ENCODE results near the gene HDLBP. TPM values are rescaled to one million over a fixed set of nuclear protein-coding genes. Genes with fewer than 3 reads are reported as not detected.

HDLBP gene
- total and polyA plus RNA-seq, 4 donors, result 220 to 476 (median 318) TPM

- no peak overlapping the region for H3K4me3 ChIP-seq (ENCODE audit: low read length in 2 of 2)
- DNase-seq, result peak; percentile 32 to 57
- H3K27me3 ChIP-seq (ENCODE audit: control insufficient read depth in 1 of 2, insufficient read depth in 2 of 2, low read length in 1 of 2), result no peaks in the 10 kb centered on the region
- no peaks in the 10 kb centered on the region for H3K9me3 ChIP-seq (ENCODE audit: control insufficient read depth, low read length)
- no peaks in the 10 kb centered on the region for H3K4me1 ChIP-seq (ENCODE audit: control insufficient read depth in 1 of 2, insufficient read depth in 2 of 2, low read length in 2 of 2)
- H3K27ac ChIP-seq (ENCODE audit: low read depth in 1 of 2, low read length in 2 of 2), result no peak overlapping the region
- 89 to 90% methylated on average over 29 of the region's 29 CpGs for WGBS, 2 donors
- intact Hi-C loops (cut with DNase I), result loop anchor here in 1 of 2 donors (10.0 kb wide), 1 partner anchor 375 kb away; no protein-coding TSS in a partner anchor
- no peak for ATAC-seq (ENCODE audit: low FRiP score)
- H3K36me3 ChIP-seq (ENCODE audit: control insufficient read depth in 1 of 2, insufficient read depth in 2 of 2, low read length in 1 of 2), result peaks cover 4 to 24% of the 10 kb centered on the region in 2 donors
Observed at GRCh38 chr2:241229563-241230401, 85.7 kb downstream of the HDLBP start.

DNA sequence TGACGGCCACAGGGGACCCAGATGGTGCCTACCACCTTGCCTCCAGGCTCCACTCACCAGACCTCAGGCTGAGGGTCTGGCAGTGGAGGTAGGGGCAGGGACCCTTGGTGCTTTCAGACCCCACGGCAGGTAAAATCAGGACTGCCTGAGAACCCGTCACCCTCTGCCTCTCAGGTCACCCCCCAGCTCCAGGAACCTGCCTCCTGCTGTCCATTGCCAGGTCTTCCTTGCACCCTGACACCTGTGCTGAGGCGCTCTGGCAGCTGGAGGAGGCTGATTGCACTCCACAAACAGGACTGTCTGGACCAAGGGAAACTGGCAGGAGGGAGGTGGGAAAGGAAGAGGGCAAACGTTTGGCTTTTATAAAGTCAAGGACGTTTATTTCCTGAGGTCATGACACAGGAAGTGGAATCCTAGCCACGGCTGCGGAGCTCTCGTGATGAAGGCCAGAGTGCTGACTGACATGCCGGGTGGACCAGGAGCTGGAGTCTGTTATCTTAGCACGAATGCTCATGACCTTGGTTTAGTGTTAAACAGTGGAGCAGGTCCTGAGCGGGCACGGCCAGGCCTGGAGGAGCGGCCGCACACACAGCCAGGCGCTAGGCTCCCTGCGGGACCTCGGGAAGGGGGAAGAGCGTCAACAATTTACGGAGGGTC is 86.5 kb downstream of the HDLBP start:
- Histone ChIP-seq H3K4me3 (ENCODE audit: low read length in 2 of 2) (no peak overlapping the region), H3K36me3 (ENCODE audit: control insufficient read depth in 1 of 2, insufficient read depth in 2 of 2, low read length in 1 of 2) (peaks cover 4 to 21% of the 10 kb centered on the region in 2 donors), H3K27me3 (ENCODE audit: control insufficient read depth in 1 of 2, insufficient read depth in 2 of 2, low read length in 1 of 2) (no peaks in the 10 kb centered on the region), H3K9me3 (ENCODE audit: control insufficient read depth, low read length) (no peaks in the 10 kb centered on the region), H3K27ac (ENCODE audit: low read depth in 1 of 2, low read length in 2 of 2) (no peak overlapping the region), H3K4me1 (ENCODE audit: control insufficient read depth in 1 of 2, insufficient read depth in 2 of 2, low read length in 2 of 2) (no peaks in the 10 kb centered on the region)
- DNase-seq (peak; percentile 35 to 66), ATAC-seq (ENCODE audit: low FRiP score) (no peak)
- 71 to 75% methylated on average over 20 of the region's 20 CpGs for WGBS, 2 donors
- intact Hi-C loops (cut with DNase I), result loop anchor here in 1 of 2 donors (10.0 kb wide), 1 partner anchor 374 kb away; no protein-coding TSS in a partner anchor

- H3K4me1 ChIP-seq (ENCODE audit: control insufficient read depth in 1 of 2, insufficient read depth in 2 of 2, low read length in 2 of 2), result no peaks in the 10 kb centered on the region
- H3K36me3 ChIP-seq (ENCODE audit: control insufficient read depth in 1 of 2, insufficient read depth in 2 of 2, low read length in 1 of 2), result peaks cover 4 to 21% of the 10 kb centered on the region in 2 donors
- peak; percentile 42 to 77 for DNase-seq
- H3K27me3 ChIP-seq (ENCODE audit: control insufficient read depth in 1 of 2, insufficient read depth in 2 of 2, low read length in 1 of 2), result no peaks in the 10 kb centered on the region
- intact Hi-C loops (cut with DNase I), result loop anchor here in 1 of 2 donors (10.0 kb wide), 1 partner anchor 373 kb away; no protein-coding TSS in a partner anchor
- WGBS, 2 donors, result 89% methylated on average over 26 of the region's 26 CpGs
- no peak overlapping the region for H3K4me3 ChIP-seq (ENCODE audit: low read length in 2 of 2)
- no peak for ATAC-seq (ENCODE audit: low FRiP score)
- no peak overlapping the region for H3K27ac ChIP-seq (ENCODE audit: low read depth in 1 of 2, low read length in 2 of 2)
- no peaks in the 10 kb centered on the region for H3K9me3 ChIP-seq (ENCODE audit: control insufficient read depth, low read length)
Observed at GRCh38 chr2:241228081-241228859, 87.2 kb downstream of the HDLBP start.

DNA sequence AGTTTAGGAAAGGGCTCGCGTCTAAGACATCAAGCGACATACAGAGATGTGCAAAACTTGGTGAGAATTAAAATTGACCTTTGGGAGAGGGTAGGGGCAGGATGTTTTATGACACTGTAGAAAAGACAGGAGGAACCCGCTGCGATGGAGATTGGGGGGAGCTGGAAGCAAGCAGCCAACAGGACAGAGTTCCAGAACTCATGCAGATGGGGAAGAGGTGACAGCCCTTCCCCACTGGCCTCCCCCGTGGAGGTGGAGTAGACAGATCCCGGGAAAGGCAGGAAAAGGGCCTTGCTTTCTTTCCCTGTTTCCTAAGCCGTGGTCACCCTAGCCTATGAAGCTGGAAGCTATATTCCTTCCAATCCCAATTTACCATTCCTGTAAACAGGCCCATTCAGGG is 87.9 kb downstream of the HDLBP start:
- no peaks in the 10 kb centered on the region for H3K27me3 ChIP-seq (ENCODE audit: control insufficient read depth in 1 of 2, insufficient read depth in 2 of 2, low read length in 1 of 2)
- H3K4me1 ChIP-seq (ENCODE audit: control insufficient read depth in 1 of 2, insufficient read depth in 2 of 2, low read length in 2 of 2), result no peaks in the 10 kb centered on the region
- intact Hi-C loops (cut with DNase I), result loop anchor here in 1 of 2 donors (10.0 kb wide), 1 partner anchor 373 kb away; no protein-coding TSS in a partner anchor
- 83 to 85% methylated on average over 8 of the region's 8 CpGs for WGBS, 2 donors
- H3K36me3 ChIP-seq (ENCODE audit: control insufficient read depth in 1 of 2, insufficient read depth in 2 of 2, low read length in 1 of 2), result peaks cover 4 to 17% of the 10 kb centered on the region in 2 donors
- H3K27ac ChIP-seq (ENCODE audit: low read depth in 1 of 2, low read length in 2 of 2), result no peak overlapping the region
- DNase-seq, result peak in 1 of 2 donors; percentile 9
- H3K4me3 ChIP-seq (ENCODE audit: low read length in 2 of 2), result no peak overlapping the region
- no peaks in the 10 kb centered on the region for H3K9me3 ChIP-seq (ENCODE audit: control insufficient read depth, low read length)
- ATAC-seq (ENCODE audit: low FRiP score), result no peak

DNA sequence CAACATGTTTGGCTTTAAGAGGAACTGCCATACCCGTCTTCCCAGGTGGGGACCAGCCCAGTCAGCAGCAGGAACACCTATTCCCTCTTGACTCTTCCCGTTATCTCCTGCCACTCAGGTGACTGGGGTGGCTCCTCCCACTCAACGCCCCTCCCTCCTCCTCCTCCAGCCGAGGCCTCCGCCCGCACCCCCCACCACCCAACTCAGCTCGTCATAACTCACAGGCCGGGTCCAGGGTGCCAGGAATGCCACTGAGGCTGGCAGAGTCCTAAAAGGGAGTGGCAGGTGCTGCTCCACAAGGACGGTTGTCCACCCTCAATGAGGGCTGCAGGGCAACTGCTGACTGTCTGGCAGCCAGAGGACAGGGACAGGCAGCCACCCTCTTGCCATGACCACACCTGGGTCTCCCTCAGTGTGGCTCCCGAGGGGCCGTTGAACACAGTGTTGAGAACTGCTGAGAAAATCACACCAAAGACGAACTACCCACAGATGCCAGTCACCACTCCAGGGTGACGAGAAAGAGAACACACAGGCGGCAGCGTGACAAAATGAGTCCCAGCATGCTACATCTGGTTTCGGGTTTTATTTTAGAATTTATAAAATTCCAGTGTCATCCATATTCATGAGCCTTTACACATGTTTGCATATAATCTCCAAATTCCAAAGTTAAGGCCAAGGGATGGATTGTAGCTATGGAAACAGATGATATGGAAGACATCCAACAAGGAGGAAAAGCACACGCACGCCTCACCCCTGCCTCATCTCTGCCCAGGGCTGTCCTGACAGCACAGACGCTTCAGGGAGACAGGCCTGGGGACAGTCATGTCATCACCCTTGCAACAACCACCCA is 88.5 kb downstream of the HDLBP start:
- Histone ChIP-seq H3K4me1 (ENCODE audit: control insufficient read depth in 1 of 2, insufficient read depth in 2 of 2, low read length in 2 of 2) (no peaks in the 10 kb centered on the region), H3K27me3 (ENCODE audit: control insufficient read depth in 1 of 2, insufficient read depth in 2 of 2, low read length in 1 of 2) (no peaks in the 10 kb centered on the region), H3K9me3 (ENCODE audit: control insufficient read depth, low read length) (no peaks in the 10 kb centered on the region), H3K4me3 (ENCODE audit: low read length in 2 of 2) (no peak overlapping the region), H3K36me3 (ENCODE audit: control insufficient read depth in 1 of 2, insufficient read depth in 2 of 2, low read length in 1 of 2) (peaks cover 4 to 17% of the 10 kb centered on the region in 2 donors), H3K27ac (ENCODE audit: low read depth in 1 of 2, low read length in 2 of 2) (no peak overlapping the region)
- ATAC-seq (ENCODE audit: low FRiP score), result no peak
- WGBS, 2 donors, result 79 to 83% methylated on average over 19 of the region's 19 CpGs
- peak; percentile 32 to 72 for DNase-seq
- intact Hi-C loops (cut with DNase I), result loop anchor here in 1 of 2 donors (10.0 kb wide), 1 partner anchor 372 kb away; no protein-coding TSS in a partner anchor

DNA sequence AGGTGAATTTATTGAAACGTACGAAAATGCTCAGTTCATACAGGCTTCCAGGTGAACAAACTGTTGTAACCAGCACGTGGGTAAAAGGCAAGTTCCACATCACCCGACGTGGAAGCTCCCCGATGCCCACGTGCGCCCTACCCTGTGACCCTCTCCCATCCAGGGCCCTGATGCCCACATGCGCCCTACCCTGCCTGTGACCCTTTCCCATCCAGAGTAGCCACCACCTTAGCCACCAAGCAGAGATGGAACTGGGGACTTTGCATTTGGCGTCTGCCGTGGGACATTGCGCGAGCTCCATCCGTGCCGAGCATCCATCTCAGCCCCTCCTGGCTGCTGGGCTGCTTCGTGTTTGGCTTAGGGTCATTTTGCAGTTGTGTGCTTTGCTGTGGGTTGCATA is 89.5 kb downstream of the HDLBP start:
- Histone ChIP-seq H3K4me3 (ENCODE audit: low read length in 2 of 2) (no peak overlapping the region), H3K9me3 (ENCODE audit: control insufficient read depth, low read length) (no peaks in the 10 kb centered on the region), H3K4me1 (ENCODE audit: control insufficient read depth in 1 of 2, insufficient read depth in 2 of 2, low read length in 2 of 2) (no peaks in the 10 kb centered on the region), H3K27me3 (ENCODE audit: control insufficient read depth in 1 of 2, insufficient read depth in 2 of 2, low read length in 1 of 2) (no peaks in the 10 kb centered on the region), H3K27ac (ENCODE audit: low read depth in 1 of 2, low read length in 2 of 2) (no peak overlapping the region), H3K36me3 (ENCODE audit: control insufficient read depth in 1 of 2, insufficient read depth in 2 of 2, low read length in 1 of 2) (peaks cover 4 to 17% of the 10 kb centered on the region in 2 donors)
- 85 to 91% methylated on average over 16 of the region's 16 CpGs for WGBS, 2 donors
- intact Hi-C loops (cut with DNase I), result loop anchor here in 1 of 2 donors (10.0 kb wide), 1 partner anchor 371 kb away; no protein-coding TSS in a partner anchor
- DNase-seq, result peak; percentile 33 to 55
- ATAC-seq (ENCODE audit: low FRiP score), result no peak

- Histone ChIP-seq H3K36me3 (ENCODE audit: control insufficient read depth in 1 of 2, insufficient read depth in 2 of 2, low read length in 1 of 2) (peaks cover 4 to 16% of the 10 kb centered on the region in 2 donors), H3K27me3 (ENCODE audit: control insufficient read depth in 1 of 2, insufficient read depth in 2 of 2, low read length in 1 of 2) (no peaks in the 10 kb centered on the region), H3K4me3 (ENCODE audit: low read length in 2 of 2) (no peak overlapping the region), H3K4me1 (ENCODE audit: control insufficient read depth in 1 of 2, insufficient read depth in 2 of 2, low read length in 2 of 2) (no peaks in the 10 kb centered on the region), H3K9me3 (ENCODE audit: control insufficient read depth, low read length) (no peaks in the 10 kb centered on the region), H3K27ac (ENCODE audit: low read depth in 1 of 2, low read length in 2 of 2) (no peak overlapping the region)
- WGBS, 2 donors, result 90 to 91% methylated on average over 16 of the region's 16 CpGs
- intact Hi-C loops (cut with DNase I), result loop anchor here in 1 of 2 donors (10.0 kb wide), 1 partner anchor 371 kb away; no protein-coding TSS in a partner anchor
- ATAC-seq (ENCODE audit: low FRiP score) (no peak), DNase-seq (peak; percentile 23 to 63)
Observed at GRCh38 chr2:241225545-241225944, 89.9 kb downstream of the HDLBP start.
